Measurements from ENCODE around the gene APBB1.
A peak's percentile ranks its signal among the peaks of the same experiment; 100 is the strongest.

The APBB1 gene

DNA sequence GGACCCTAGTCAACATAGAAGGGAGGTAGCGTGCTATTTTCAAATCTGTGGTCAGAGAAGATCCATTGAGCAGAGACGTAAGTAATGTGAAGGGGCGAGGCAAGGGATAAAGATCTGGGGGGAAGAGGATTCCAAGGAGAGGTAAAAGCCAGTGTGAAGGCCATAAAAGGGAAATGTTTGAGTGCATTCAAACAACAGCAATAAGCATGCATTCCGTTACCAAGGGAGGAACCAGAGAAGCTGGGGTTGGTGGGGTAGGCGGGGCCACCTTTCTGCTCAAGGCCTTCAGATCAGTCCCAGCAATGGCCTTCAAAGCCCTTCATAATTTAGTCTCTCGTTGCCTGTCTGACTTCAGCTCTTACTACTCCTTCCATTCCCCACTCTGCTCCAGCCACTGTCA, 47.1 kb downstream of the APBB1 start:
- no peak for DNase-seq (ENCODE audit: low read depth)
- no peak overlapping the region for H3K4me3 ChIP-seq (ENCODE audit: control insufficient read depth, low read depth, low read length)
- TF ChIP-seq, protein P1, sequence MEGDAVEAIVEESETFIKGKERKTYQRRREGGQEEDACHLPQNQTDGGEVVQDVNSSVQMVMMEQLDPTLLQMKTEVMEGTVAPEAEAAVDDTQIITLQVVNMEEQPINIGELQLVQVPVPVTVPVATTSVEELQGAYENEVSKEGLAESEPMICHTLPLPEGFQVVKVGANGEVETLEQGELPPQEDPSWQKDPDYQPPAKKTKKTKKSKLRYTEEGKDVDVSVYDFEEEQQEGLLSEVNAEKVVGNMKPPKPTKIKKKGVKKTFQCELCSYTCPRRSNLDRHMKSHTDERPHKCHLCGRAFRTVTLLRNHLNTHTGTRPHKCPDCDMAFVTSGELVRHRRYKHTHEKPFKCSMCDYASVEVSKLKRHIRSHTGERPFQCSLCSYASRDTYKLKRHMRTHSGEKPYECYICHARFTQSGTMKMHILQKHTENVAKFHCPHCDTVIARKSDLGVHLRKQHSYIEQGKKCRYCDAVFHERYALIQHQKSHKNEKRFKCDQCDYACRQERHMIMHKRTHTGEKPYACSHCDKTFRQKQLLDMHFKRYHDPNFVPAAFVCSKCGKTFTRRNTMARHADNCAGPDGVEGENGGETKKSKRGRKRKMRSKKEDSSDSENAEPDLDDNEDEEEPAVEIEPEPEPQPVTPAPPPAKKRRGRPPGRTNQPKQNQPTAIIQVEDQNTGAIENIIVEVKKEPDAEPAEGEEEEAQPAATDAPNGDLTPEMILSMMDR (conservative IDR thresholded peaks at IDR 0.05; ENCODE audit: control insufficient read depth, insufficient read depth, low read depth, low read length), result no peak

GRCh38 chr11:6365659-6366058, 53.2 kb downstream of the APBB1 start:
- TF ChIP-seq, protein P1 (conservative IDR thresholded peaks at IDR 0.05; ENCODE audit: control insufficient read depth, insufficient read depth, low read depth, low read length), result no peak
- no peak for DNase-seq (ENCODE audit: low read depth)
- H3K4me3 ChIP-seq (ENCODE audit: control insufficient read depth, low read depth, low read length), result no peak overlapping the region

- DNase-seq (ENCODE audit: low read depth), result peak; percentile 81
- TF ChIP-seq, protein P1 (conservative IDR thresholded peaks at IDR 0.05; ENCODE audit: control insufficient read depth, insufficient read depth, low read depth, low read length), result peak; percentile 96
- H3K4me3 ChIP-seq (ENCODE audit: control insufficient read depth, low read depth, low read length), result no peak overlapping the region
Measured at GRCh38 chr11:6362873-6363678, 55.8 kb downstream of the APBB1 start.

DNA sequence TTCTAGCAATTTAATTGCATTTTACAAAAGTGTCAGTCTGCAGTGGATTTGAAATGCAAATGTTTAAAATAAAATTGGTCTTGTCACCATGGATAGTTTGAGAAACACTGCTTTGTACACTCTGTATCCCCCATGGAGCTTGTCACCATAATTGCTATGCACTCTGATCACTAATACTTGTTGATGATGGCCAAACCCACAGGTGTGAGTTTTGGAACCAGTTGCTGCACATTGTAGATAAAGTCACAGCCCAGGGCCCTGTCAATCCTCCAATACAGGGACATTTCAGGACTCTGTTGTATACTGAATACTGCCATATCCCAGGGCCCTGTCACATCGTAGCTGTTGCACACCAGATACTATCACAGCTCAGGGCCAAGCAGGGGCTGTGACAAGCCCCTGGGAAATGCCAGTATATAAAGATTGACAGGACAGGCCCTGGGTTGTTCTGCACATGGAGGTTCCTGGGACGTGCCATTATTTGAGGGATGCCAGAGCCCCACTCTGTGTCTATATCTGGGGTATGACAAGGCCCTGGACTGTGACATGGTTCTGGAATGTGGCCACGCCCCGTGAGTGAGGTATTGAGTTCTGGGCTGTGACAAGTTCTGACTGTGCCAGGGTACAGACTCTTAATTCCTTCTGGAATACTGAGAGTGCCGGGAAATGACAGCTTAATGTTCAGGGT, 56.6 kb downstream of the APBB1 start:
- no peak overlapping the region for H3K4me3 ChIP-seq (ENCODE audit: control insufficient read depth, low read depth, low read length)
- TF ChIP-seq, protein P1 (conservative IDR thresholded peaks at IDR 0.05; ENCODE audit: control insufficient read depth, insufficient read depth, low read depth, low read length), result no peak
- DNase-seq (ENCODE audit: low read depth), result no peak

DNA sequence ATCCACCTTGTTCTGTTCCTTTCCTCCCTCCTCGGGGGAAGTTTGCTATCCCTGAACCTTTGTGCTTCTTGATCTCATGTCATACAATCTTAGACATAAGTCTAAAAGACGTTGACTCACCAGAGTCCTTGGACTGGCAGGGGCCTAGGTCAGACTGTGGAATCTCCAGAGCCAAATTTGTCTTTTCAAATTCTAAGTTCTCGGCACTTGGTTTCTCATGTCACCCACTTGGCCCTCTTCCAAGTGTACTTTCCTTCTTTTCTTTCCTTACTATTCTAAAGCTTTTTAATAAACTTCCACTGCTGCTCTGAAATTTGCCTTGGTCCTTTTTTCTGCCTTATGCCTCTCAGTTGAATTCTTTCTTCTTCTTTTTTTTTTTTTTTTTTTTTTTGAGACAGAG, 58.7 kb downstream of the APBB1 start:
- DNase-seq (ENCODE audit: low read depth), result no peak
- H3K4me3 ChIP-seq (ENCODE audit: control insufficient read depth, low read depth, low read length), result no peak overlapping the region
- TF ChIP-seq, protein P1 (conservative IDR thresholded peaks at IDR 0.05; ENCODE audit: control insufficient read depth, insufficient read depth, low read depth, low read length), result no peak

GRCh38 chr11:6357222-6357621, 61.7 kb downstream of the APBB1 start:
- DNase-seq (ENCODE audit: low read depth), result peak; percentile 96
- no peak overlapping the region for H3K4me3 ChIP-seq (ENCODE audit: control insufficient read depth, low read depth, low read length)
- TF ChIP-seq, protein P1 (conservative IDR thresholded peaks at IDR 0.05; ENCODE audit: control insufficient read depth, insufficient read depth, low read depth, low read length), result no peak
